NCI-H524 treated with DMSO at 0.1 percent for 48 hours (cell line): ENCODE results near the gene PIK3C2G.
"Not testable (repeated sequence)": the region's sequence is repeated elsewhere in the genome, so short reads cannot be mapped to it uniquely, and the experiment has no call there.

Experiments used
- DNase-seq: peaks from one replicate; lab custom pipeline; 2025; lab: John Stamatoyannopoulos, UW

PIK3C2G gene

DNA sequence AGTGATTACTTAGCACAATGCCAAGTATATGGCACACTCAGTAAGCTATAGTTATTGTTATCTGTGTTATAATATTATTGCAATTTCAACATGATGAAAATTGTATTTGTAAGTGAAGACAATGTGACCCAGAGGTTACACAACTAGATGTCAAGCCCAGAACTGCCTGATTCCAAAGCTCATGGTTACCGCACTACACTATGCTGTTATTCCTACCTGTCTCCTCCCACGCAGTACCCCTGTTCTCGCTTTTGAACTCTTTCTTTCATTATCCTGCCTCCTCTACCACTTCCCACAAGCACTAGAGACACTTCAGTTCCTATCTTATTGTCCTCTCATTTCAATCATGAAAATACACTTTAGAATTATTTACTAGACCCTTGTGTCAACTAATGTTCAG is 383.2 kb downstream of the PIK3C2G start:
- no peak for DNase-seq

DNA sequence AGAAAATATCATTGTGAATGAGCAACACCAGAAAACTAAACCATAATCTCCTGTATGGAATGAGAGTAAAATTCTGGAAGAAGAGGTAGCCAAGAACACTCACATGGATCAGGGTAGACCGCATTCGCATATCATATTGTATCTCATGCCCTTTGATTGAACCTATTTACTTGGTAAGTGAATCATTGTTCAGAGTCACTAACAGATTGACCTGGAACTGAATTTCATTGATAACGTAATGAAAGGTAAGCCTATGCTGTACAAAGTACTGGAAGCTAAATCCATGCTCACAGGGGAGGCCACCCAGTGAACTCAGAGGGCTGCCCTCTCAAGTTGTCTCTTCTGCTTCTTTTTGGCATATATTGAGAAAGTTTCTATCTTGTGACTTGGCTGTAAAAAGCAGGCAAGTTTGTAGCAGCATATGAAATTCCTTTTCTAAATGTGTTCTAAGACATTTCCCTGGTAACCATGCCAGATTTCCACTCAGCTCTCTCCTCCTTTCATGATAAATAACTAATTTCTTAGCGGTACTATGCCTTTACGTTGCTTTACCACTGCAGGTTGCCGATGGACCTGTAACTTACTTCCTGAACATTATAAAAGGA is 385.1 kb downstream of the PIK3C2G start:
- DNase-seq = no peak

DNA sequence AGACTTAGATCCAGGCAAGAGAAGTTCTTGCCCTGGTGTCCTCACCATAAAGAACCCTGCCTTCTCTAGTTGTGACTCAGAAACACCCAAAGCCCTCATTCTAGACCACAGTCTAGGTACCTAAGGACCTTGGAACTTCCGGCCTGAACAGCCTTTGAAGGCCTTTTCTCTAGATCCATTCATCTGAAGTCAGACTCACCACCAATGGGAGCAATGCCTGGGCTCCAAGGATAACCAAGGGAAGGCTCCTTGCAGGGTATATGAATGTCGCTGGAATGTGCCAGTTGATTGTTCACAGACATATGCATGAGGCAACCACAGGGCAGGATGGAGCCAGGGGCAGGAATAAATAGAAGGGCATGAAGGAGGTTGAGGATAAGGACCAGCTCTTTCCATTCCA is 390.2 kb downstream of the PIK3C2G start:
- DNase-seq = no peak

DNA sequence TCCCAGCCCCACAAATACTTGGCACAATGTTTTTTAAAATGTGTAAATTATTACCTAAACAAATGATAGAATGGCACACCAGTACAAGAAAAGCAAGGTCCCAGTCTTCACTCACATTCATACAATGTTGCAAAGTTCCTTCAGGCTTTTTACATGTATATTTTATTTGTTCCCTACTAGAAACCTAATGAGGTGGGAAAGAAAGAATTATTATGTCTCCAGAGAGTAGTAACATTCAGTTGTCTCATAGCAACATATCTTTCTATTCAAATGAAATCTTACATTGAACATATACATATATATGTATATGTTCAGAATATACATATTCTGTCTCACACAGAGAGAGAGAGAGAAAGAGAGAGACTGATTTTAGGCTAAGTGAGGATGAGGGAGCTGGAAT is 391.3 kb downstream of the PIK3C2G start:
- no peak for DNase-seq

GRCh38 chr12:18653465-18653864 is 392.1 kb downstream of the PIK3C2G start:
- no peak for DNase-seq

DNA sequence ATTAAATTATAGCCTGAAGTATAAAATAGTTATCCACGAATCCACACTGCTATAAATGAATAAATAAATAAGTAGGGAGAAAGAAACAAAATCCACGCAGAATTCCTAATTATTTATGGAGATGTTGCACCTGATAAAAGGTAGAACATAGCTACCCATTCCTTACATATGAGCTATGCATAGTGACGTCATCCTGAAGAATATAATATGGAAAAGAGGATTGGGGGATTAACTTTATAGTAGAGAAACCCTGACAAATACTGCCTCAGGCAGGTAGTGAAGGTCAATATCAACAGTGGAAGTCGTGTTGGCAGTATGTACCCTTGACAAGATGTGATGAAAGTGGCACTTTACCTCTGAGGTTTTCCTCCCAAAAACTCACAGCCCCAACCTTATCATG is 394.0 kb downstream of the PIK3C2G start:
- no peak for DNase-seq

GRCh38 chr12:18658179-18658578 is 396.9 kb downstream of the PIK3C2G start:
- DNase-seq = no peak

DNA sequence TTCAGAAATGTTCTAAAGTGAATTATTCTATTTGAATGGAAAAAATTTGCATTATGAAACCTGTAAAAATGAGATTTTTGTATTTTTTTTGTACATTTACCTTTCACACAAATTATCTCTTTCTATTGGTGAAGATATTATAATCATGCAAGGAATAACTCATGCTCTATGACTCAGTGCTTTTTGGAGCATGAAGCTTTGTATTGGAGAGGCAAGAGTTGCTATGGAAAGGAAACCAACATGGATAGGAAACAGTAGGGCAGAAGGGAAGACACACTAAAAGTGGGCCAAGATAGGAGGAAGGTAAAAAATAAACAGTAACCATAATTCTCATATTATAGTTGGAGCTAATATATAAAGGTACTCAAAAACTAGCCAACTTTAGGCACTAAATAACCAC is 397.5 kb downstream of the PIK3C2G start:
- no peak for DNase-seq

- DNase-seq = no peak
Measured at GRCh38 chr12:18676141-18676540, 414.8 kb downstream of the PIK3C2G start.

GRCh38 chr12:18676996-18677588 is 415.8 kb downstream of the PIK3C2G start:
- no peak for DNase-seq

GRCh38 chr12:18681818-18682217 is 420.5 kb downstream of the PIK3C2G start:
- no peak for DNase-seq

GRCh38 chr12:18683327-18684013 is 422.2 kb downstream of the PIK3C2G start:
- no peak for DNase-seq

GRCh38 chr12:18684430-18684829 is 423.1 kb downstream of the PIK3C2G start:
- DNase-seq = no peak

- no peak for DNase-seq
Measured at GRCh38 chr12:18689771-18690170, 428.5 kb downstream of the PIK3C2G start.

GRCh38 chr12:18690653-18691052 is 429.3 kb downstream of the PIK3C2G start:
- DNase-seq = no peak

DNA sequence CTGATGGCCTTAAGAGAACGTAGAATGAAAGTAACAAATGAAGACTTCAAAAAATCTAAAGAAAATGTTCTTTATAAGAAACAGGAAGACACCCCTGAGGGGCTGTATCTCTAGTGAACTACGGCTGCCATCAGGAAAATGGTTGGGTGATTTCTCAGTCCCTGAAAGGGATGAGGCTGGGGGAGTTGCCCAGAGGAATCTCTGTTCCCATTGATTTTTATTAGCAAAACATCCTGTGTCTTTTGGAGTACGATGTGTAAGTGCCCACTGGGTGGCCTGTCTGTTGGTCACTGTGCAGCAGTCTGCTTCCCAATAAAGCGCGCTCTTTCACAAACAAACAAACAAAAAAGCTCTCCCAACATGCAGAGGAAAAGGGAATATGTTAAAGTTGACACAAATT is 432.7 kb downstream of the PIK3C2G start:
- DNase-seq = not testable (repeated sequence)

DNA sequence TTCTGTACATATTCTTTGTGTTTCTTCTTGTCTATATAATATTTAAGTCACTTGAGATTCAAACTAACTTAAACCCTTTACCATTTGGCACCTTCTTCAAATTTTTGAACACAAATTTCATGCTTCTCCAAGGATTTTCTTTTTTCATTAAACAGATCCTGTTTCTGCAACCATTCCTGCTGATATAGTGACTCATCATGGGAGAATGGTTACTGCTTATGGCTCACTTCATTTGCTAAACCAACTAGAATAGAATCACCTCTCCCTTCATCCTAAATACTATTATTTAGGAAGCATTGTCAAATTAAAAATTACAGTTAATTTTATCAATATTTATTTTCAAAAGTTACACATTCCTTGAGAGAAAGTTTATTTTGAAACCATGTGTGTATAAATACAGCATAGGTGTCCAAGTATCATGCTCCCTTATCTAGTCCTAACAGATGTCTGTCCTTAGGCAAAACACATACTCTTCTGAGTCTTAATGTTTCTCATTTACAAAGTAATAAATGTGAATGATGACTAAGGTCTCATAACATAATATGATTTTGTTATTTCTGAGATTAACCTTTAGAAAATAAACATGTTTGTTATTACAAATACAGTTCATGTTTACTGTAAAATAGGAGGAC is 435.8 kb downstream of the PIK3C2G start:
- DNase-seq = no peak
